Measurements from ENCODE around the gene ZNFX1.

ZNFX1 gene

GRCh38 chr20:49276161-49276960 is 1.5 kb downstream of the ZNFX1 start (continued):
- TF ChIP-seq ZNF544 (tag by site-specific recombination; IDR thresholded peaks at IDR 0.05), result no peak
- no peak for TF ChIP-seq ZBTB6 (tag by site-specific recombination; IDR thresholded peaks at IDR 0.05)
- TF ChIP-seq ZNF391 (tag by site-specific recombination; IDR thresholded peaks at IDR 0.05; ENCODE audit: borderline replicate concordance, low read depth), result no peak
- peak; percentile 56; the same call in 1 of the 2 replicates for TF ChIP-seq ZNF513 (tag by site-specific recombination; IDR thresholded peaks at IDR 0.05)
- no peak for TF ChIP-seq OVOL3 (tag by site-specific recombination; IDR thresholded peaks at IDR 0.05)
- peak; percentile 44; the same call in 1 of the 2 replicates for TF ChIP-seq ZFP69B (tag by site-specific recombination; IDR thresholded peaks at IDR 0.05)
- TF ChIP-seq, protein P1, sequence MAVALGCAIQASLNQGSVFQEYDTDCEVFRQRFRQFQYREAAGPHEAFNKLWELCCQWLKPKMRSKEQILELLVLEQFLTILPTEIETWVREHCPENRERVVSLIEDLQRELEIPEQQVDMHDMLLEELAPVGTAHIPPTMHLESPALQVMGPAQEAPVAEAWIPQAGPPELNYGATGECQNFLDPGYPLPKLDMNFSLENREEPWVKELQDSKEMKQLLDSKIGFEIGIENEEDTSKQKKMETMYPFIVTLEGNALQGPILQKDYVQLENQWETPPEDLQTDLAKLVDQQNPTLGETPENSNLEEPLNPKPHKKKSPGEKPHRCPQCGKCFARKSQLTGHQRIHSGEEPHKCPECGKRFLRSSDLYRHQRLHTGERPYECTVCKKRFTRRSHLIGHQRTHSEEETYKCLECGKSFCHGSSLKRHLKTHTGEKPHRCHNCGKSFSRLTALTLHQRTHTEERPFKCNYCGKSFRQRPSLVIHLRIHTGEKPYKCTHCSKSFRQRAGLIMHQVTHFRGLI (tag by site-specific recombination; IDR thresholded peaks at IDR 0.05), result peak; percentile 41; the same call in 1 of the 2 replicates
- TF ChIP-seq ZNF366 (tag by site-specific recombination; conservative IDR thresholded peaks at IDR 0.05), result peak; percentile 9; the same call in 1 of the 2 replicates
- TF ChIP-seq ZNF175 (tag by site-specific recombination; IDR thresholded peaks at IDR 0.05), result no peak
- no peak for TF ChIP-seq REPIN1 (tag by site-specific recombination; IDR thresholded peaks at IDR 0.05; ENCODE audit: low read depth)
- TF ChIP-seq, protein P2, sequence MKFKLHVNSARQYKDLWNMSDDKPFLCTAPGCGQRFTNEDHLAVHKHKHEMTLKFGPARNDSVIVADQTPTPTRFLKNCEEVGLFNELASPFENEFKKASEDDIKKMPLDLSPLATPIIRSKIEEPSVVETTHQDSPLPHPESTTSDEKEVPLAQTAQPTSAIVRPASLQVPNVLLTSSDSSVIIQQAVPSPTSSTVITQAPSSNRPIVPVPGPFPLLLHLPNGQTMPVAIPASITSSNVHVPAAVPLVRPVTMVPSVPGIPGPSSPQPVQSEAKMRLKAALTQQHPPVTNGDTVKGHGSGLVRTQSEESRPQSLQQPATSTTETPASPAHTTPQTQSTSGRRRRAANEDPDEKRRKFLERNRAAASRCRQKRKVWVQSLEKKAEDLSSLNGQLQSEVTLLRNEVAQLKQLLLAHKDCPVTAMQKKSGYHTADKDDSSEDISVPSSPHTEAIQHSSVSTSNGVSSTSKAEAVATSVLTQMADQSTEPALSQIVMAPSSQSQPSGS (tag by site-specific recombination; IDR thresholded peaks at IDR 0.05; ENCODE audit: low read depth), result no peak
- peak; percentile 55 for TF ChIP-seq ZNF335 (tag by site-specific recombination; conservative IDR thresholded peaks at IDR 0.05)
- no peak for TF ChIP-seq HOXA7 (CRISPR knock-in tag; IDR thresholded peaks at IDR 0.05; ENCODE audit: borderline replicate concordance)
- peak; percentile 16; the same call in 1 of the 2 replicates for TF ChIP-seq KLF16 (tag by site-specific recombination; IDR thresholded peaks at IDR 0.05)
- TF ChIP-seq ZNF529 (tag by site-specific recombination; IDR thresholded peaks at IDR 0.05; ENCODE audit: insufficient replicate concordance), result no peak
- no peak for TF ChIP-seq KLF8 (tag by site-specific recombination; IDR thresholded peaks at IDR 0.05)
- TF ChIP-seq, protein P3, sequence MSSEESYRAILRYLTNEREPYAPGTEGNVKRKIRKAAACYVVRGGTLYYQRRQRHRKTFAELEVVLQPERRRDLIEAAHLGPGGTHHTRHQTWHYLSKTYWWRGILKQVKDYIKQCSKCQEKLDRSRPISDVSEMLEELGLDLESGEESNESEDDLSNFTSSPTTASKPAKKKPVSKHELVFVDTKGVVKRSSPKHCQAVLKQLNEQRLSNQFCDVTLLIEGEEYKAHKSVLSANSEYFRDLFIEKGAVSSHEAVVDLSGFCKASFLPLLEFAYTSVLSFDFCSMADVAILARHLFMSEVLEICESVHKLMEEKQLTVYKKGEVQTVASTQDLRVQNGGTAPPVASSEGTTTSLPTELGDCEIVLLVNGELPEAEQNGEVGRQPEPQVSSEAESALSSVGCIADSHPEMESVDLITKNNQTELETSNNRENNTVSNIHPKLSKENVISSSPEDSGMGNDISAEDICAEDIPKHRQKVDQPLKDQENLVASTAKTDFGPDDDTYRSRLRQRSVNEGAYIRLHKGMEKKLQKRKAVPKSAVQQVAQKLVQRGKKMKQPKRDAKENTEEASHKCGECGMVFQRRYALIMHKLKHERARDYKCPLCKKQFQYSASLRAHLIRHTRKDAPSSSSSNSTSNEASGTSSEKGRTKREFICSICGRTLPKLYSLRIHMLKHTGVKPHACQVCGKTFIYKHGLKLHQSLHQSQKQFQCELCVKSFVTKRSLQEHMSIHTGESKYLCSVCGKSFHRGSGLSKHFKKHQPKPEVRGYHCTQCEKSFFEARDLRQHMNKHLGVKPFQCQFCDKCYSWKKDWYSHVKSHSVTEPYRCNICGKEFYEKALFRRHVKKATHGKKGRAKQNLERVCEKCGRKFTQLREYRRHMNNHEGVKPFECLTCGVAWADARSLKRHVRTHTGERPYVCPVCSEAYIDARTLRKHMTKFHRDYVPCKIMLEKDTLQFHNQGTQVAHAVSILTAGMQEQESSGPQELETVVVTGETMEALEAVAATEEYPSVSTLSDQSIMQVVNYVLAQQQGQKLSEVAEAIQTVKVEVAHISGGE (tag by site-specific recombination; conservative IDR thresholded peaks at IDR 0.05; ENCODE audit: low read depth), result no peak
- TF ChIP-seq EGR2 (tag by site-specific recombination; IDR thresholded peaks at IDR 0.05; ENCODE audit: low read depth), result peak; percentile 14; the same call in 1 of the 2 replicates
- TF ChIP-seq ZNF791 (tag by site-specific recombination; IDR thresholded peaks at IDR 0.05), result no peak
- TF ChIP-seq ZNF777 (tag by site-specific recombination; IDR thresholded peaks at IDR 0.05; ENCODE audit: borderline replicate concordance), result no peak
- TF ChIP-seq, protein P4, sequence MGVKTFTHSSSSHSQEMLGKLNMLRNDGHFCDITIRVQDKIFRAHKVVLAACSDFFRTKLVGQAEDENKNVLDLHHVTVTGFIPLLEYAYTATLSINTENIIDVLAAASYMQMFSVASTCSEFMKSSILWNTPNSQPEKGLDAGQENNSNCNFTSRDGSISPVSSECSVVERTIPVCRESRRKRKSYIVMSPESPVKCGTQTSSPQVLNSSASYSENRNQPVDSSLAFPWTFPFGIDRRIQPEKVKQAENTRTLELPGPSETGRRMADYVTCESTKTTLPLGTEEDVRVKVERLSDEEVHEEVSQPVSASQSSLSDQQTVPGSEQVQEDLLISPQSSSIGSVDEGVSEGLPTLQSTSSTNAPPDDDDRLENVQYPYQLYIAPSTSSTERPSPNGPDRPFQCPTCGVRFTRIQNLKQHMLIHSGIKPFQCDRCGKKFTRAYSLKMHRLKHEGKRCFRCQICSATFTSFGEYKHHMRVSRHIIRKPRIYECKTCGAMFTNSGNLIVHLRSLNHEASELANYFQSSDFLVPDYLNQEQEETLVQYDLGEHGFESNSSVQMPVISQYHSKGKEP (tag by site-specific recombination; IDR thresholded peaks at IDR 0.05), result no peak
- TF ChIP-seq ZNF404 (tag by site-specific recombination; IDR thresholded peaks at IDR 0.05), result no peak
- TF ChIP-seq, protein P5, sequence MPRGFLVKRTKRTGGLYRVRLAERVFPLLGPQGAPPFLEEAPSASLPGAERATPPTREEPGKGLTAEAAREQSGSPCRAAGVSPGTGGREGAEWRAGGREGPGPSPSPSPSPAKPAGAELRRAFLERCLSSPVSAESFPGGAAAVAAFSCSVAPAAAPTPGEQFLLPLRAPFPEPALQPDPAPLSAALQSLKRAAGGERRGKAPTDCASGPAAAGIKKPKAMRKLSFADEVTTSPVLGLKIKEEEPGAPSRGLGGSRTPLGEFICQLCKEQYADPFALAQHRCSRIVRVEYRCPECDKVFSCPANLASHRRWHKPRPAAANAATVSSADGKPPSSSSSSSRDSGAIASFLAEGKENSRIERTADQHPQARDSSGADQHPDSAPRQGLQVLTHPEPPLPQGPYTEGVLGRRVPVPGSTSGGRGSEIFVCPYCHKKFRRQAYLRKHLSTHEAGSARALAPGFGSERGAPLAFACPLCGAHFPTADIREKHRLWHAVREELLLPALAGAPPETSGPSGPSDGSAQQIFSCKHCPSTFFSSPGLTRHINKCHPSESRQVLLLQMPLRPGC (tag by site-specific recombination; IDR thresholded peaks at IDR 0.05), result no peak
- TF ChIP-seq ZNF157 (tag by site-specific recombination; IDR thresholded peaks at IDR 0.05), result no peak
- TF ChIP-seq KLF10 (tag by site-specific recombination; IDR thresholded peaks at IDR 0.05), result 0 out of 2 replicates have a peak, but pooled peaks have one; percentile 13
- TF ChIP-seq SP7 (tag by site-specific recombination; IDR thresholded peaks at IDR 0.05), result peak; percentile 98
- no peak for TF ChIP-seq ZNF184 (tag by site-specific recombination; IDR thresholded peaks at IDR 0.05)

Measured in HEK293 (cell line).